Measurements from ENCODE around the gene GLB1L2.

- TF ChIP-seq CTCF (IDR thresholded peaks at IDR 0.05) (no peak), POLR2A (IDR thresholded peaks at IDR 0.05) (no peak)
Observed at GRCh38 chr11:134373591-134374052, 41.8 kb downstream of the GLB1L2 start.

All from Peyer's patch (tissue), 4 donors.